ENCODE results near the gene TSEN15.
"Not testable (repeated sequence)": the region's sequence is repeated elsewhere in the genome, so short reads cannot be mapped to it uniquely, and the experiment has no call there.

The TSEN15 gene

DNA sequence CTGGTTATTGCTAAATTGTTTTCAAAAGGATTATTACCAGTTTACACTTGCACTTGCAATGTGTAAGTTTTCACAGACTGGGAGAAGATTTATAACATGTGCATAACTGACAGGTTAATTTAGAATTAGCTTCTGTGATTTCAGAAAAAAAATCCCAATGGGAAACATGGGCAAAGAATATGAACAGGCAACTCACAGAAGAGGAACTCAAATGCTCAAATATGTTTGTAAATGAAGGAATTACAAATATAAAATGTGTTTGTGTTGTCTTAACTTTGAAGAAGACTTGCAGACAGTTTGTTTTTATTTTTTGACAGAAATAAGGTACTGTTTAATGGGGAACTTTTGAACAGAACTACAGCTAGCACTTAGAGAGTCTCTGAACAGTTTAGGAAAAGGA is 8.4 kb downstream of the TSEN15 start:
- DNase-seq, result no peak

DNA sequence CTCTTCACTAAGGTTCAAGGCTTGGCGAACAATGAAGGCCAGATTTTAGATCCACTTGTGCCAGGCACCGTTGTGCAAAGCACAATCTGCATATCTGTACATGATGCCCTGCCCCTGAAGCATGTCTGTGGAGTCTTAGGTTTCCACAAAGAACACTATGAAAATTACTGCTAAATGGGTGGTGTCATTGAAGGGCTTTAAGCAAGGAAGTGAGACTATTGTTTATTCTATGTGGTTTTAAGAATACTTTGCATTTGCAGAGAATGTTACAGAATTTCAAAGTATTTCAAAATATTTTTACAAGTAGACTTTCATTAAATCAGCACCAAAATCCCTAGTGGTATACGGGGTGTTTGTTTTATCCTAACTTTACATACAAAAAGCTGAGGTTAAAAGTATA is 8.8 kb downstream of the TSEN15 start:
- no peak for DNase-seq

DNA sequence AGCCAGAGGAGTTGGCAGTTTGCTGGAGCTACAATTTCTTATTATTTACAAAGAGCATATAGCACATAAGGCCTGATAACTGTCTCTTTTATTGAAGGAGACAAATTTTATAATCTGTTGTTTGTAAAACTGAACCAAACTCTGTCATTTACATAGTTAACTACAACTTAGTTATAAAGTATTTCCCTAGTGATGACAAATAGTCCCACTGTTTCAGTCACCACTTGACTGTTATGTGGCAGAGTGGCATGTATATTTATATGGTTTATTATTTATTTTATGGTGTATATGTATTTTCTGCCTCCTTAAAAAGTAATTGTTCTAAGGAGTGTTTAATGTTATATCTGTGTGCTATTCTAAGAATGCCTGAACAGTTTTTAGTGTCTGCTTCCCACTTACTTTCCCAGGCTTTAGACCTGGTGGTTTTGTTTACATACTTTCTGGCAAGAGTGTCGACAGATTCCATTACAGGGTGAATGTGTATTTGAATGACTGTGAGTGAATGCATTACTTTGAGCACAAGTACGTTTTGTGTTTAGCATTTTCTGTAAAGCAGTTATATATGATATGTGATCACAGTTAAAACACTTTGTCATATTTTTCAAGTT is 10.0 kb downstream of the TSEN15 start:
- no peak for DNase-seq

DNA sequence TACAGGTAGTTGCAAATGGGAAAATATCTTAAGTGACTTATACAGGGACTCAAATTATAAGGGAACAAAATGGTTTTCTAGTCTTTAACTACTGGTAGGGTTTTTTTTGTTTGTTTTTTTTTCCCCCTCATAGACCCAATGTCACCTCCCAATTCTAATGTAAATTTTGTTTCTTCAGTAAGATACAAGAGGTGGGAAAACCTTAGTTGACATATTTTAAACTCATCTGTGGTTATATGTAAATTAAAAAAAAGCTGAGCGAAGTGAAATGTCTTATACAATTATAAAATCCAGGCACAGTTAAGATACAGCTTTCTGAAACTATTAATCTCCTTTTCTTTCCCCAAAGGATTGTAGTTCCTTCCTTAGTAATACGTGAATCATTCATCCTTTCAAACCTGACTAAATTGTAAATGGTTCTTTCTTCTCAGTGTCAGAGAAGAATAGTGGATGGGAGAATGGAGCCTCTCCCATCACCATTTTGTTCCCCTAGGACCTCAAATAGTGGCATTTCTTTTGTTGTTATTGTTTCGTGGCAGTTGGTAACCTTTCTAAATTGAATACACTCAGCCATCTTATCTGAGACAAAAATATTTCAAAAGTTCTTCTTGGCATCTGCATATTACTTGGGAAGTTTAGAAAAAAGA is 11.2 kb downstream of the TSEN15 start:
- DNase-seq, result no peak

DNA sequence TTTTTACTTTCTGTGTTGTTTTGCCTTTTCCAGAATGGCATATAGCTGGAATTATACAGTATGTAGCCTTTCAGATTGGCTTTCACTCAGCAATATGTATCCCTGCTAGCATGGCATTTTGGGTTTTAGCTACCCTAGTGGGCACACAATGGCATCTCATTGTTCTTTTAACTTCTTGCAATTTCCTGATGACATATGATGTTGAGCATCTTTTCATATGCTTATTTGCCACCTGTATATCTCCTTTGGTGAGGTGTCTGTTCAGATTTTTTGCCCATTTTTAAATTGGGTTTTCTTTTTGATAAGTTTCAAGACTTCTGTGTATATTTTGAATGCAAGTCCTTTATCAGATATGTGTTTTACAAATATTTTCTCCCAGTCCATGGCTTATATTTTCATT is 14.0 kb downstream of the TSEN15 start:
- no peak for DNase-seq

DNA sequence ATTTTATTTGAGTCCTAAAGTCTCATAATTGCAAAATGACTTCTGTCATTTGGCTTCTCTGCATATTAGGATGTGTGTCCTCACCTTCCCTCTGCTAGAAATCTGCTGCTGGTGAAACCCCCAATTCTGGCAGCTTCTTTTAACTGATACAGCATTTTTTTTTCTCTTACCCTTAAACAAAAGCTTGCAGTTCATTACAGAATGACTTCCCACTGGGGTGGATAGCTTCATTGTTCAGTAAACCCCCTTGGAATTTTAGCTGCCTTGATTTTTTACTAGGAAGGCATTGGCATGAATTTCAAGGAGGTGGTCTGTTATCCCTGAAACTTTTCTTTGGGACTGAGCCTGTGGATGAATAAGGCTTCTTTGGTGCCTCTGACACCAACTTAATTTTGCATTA is 16.8 kb downstream of the TSEN15 start:
- DNase-seq, result no peak

DNA sequence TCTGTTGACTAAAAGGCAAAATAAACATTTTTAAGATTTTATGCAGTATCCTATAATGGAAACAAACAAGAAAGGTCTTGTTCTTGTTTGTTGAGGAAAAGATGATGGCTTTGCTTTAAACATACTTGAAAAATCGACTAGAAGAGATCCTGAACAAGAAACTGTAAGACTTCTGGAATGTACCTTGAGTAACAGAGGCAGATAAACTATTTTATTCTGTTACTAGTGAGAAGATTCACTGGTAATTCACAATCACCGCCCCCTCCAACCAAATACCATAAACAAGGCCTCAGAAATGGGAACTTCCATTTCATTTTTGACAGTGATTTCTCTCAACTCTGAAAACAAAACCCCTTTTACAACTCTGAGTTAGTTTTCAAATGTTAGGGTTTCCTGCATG is 18.1 kb downstream of the TSEN15 start:
- DNase-seq, result no peak

DNA sequence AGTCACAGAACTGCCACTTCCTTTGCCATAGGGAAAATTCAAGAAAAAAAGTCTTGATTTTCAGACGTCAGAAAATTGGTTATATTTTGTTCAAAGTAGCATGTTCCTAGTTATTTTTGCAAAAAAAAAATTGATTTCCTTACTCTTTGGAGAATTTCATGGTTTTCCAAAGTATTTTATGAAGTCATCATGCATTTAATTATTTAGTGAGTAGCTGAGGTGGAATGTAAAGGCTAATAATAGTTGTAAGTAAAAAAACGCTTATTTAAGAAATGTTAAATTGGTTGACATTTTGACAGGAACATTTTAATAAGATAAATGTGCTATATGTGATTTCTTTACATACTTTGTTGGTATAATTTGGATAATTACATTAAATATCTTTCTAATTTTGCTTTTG is 20.8 kb downstream of the TSEN15 start:
- DNase-seq, result no peak

DNA sequence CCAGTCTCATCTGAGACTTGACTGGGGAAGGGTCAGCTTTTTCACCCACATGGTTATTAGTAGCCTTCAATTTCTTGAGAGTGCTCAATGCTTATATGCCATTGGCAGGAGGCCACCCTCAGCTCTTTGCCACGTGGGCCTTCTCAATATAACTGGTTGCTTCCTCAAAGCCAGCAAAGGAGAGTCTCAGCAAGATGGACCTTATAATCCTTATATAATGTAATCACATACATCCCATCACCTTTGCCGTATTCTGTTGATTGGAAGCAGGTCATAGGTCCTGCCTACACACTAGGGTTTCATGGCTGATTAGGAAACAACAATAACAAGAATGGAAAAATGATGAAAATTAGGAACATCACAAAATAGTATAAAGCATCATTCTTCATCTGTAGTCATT is 22.9 kb downstream of the TSEN15 start:
- no peak for DNase-seq

DNA sequence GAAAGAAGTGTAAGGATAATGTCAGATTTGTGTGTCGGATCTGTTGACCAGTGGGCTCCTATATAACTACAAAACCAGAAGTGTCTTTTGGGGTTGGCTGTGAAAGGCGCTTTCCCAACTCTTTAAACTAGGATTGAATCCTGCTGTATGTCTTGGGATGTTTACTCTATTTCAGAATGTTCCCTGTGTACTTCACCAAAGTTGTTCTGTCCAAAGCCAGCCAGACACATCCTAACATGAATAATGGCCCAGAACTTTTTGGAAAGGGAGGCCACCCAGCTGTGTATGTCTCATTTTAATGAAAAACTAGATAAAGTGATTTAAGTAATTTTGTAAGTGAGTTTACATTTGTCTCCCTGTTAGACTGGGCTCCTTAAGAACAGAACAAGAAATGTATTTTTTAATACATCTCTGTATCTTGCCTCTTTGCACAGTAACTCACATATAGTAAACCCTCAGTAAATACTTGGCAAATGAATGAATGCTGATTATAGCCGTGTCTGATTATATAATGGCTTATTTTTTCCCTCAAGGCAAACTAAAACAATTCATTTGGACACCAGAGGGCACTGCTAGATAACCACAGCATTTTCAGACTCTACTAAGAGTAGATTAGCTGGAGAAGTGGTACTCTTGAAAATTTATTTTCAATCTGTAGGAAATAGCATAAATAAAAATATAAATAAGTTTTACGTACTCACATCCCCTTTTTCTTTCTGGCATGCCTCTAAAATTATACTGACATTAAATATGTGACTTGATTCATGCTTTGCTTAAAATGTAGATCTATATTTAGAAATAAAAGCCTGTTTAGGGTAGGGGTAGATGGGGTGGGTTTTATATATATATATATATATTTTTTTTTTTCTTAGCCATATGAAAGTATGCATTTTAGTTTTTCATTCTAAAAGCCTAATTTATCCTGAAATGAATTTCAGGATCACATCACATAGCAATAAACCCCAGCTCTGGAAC is 23.8 kb downstream of the TSEN15 start:
- DNase-seq, result no peak

DNA sequence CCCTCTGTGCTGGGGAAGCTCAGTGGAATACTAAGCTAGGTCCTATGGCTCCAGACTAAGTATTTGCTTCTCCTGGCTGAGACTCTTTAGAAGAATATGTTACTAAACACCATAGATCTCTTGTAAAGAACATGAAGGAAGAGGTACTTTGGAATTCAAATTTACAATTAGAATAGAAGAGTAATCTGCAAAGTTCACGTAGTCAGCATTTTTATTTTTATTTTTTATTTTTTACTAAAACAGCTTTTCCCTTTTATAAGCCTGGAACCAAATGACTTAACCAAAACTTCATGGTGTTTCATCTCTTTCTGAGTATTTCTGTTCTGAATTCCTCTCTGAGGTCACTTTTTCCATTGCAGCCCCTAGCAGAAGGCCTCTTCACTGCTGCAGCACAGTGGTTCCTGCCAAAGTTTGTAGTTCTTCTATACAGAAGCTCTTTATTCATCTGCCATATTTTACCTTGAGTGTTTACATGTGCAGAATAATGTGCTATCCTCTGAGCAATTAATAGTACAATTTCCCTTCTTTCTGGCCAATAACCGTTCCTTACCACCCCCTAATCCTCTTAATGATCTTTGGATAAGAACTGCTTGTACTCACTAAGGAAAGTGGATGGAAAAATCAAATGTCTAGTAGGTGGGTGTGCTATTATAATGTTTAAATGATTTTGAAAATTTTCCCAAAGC is 27.2 kb downstream of the TSEN15 start:
- DNase-seq, result no peak

DNA sequence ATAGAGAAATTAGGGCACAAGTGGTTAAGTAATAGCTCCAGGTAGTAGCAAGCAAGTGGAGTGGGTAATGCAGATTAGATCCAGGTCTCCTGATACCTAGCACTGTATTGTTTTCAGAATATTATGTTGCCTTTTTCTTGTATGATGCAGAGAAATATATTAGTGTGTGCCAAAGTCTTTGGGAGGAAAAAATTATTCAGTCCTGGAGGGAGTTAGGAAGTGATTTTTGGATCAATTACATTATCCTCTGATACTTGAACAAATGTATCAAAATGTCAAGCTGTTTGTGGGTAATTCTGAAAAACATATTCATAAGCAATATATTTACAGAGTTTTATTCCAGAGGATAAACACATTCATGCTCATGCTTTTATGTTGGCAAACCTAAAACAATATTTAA is 28.8 kb downstream of the TSEN15 start:
- no peak for DNase-seq

DNA sequence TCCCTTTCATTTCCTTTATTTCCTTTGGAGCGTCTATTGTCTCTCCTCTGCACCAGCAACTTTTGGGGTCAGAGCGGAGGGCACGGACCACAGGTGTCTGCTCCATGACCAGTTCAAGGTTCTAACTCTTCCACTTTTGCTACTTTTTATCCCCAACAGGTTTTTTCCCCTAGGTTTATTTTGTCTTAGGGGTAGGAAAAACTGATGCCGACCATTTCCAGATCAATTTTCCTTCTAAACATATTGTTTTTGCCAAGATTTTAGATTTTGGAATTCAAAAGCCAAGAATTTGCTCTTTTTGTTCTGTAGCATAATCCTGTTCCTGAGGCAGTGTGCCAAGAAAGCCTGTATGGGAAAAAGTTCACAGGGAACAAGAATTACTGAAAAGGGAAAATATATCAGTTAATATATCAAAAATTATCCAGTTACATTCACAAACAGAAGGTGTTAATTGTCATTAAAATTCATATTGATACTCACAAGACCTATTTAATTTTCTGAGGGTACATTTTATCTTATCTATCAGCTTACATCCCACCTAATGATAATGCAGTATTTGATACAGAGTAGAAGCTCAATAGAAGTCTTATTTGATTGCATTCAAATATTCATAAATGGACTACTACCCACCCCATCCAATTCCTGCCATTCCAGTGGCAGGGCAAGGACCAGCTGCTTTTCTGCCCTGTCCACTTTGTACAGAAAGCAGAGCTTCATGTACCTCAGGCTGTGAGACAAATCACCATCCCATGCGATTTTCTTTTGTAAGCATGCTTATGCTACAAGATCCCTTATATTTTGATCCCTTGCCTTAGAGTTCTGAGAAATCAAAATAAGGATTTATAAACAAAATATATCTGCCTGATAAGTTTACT is 31.2 kb downstream of the TSEN15 start:
- no peak for DNase-seq

DNA sequence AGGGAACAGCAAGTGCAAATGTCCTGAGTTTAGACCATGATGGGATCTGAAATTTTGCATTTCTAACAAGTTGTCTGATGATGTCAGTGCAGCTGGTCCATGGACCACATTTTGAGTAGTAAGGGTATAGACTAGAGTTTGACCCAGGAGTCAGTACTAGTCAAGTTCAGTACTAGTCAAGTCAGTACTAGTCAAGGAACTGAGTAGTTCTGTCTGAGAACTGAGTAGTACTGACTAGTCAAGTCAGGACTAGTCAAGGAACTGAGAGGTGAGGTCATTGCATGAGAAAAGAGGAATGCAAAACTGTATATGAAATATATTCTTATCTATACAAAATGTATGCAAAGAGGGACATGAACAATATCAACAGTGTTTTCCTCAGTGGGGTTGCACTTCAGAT is 34.1 kb downstream of the TSEN15 start:
- no peak for DNase-seq

DNA sequence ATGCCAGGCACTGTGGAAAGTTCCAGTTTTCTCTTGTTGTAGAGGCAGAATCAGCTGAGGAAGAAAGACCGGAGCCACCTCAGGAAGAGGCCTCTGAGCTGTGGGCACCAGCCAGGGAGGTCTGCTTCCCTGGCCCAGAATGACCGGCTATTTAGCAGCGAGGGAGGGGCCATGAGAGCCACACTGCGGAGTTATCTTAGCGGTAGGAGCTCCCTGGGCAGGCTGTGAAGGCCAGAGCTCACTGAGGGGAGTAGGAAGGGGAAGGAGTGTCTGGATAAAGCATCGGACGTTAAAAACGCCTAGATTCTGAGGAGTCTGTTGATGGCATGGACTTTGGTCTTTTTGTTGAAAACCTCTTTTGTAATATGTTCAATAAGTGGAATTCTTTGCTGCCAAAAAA is 36.5 kb downstream of the TSEN15 start:
- no peak for DNase-seq

DNA sequence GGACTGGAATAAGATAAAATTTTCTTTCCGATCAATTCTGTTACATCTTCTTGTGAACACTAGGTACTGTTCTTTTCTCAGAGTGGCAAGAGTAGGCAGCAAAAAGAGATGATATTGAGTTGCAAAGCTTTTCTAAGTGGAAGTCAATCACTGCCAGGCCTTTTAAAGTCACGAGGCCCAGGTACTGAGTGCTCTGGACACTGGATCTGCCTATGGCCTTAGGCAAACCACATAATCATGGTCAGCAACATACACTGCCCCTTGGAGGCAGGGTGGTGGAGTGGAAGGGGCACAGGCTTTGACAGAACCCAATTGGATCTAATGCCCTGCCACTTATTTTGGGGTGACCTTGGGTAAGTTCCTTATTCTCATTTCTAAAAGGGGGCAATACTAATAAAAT is 41.5 kb downstream of the TSEN15 start:
- no peak for DNase-seq

DNA sequence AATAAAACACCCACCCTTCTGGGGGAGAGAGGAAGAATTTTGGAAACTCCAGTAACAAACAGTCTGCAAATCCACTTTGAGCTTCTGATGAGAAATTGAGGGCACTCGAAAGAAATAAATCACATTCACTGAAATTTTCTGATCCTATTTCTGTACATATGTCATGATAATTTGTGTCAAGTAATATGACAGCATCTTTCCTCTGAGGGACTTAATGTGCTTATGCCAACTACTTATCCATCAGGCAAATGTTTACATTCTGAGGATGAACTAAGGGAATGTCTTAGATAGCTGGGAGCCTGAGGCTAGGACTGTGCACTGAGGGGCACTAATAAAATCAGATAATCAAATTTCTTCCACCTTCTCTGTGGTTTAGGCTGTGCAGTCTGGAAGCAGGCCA is 44.5 kb downstream of the TSEN15 start:
- DNase-seq, result no peak

DNA sequence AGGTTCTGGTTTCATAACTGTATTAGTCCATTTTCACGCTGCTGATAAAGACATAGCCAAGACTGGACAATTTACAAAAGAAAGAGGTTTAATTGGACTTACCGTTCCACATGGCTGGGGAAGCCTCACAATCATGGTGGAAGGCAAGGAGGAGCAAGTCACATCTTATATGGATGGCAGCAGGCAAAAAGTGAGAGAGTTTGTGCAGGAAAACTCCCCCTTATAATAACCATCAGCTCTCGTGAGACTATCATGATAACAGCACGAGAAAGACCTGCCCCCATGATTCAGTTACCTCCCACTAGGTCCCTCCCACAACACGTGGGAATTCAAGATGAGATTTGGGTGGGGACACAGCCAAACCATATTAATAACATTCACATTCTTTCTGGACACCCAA is 45.0 kb downstream of the TSEN15 start:
- not testable (repeated sequence) for DNase-seq

DNA sequence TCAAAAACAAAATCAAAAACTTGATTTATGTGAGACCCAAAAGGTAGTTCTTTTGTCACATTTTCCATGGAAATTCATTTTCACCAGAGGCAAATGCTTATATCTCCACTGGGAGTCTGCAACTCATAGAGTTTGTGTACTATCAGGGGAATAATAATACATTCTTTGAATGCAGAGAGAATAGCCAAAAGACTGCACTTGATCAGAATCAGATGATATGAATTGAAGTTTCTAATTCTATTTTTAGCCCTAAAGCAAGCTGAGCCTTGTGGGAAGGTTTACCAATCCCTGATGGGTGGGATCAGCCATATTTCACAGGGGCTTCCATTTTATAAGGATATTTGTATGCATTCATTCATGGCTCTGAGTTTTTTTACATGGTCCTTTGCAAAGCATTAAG is 49.6 kb downstream of the TSEN15 start:
- DNase-seq, result no peak

DNA sequence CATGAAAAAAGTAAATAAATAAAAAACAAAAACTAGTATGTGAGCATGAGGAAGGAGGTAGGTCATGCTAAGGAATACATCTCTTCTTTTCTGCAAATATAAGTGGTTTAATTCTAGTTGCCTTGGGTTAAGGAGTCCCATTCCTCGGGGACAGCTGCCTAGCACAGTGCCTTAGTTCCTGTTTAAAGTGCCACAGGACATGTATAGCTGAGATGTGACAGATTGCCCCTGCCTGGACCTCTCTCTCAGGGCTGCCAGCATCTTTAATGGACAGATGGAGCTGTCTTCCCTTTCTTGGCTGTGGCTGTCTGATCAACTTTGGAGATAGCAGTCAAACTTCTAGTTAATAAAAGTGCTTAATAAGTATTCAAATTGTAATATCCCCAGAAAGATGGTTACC is 50.0 kb downstream of the TSEN15 start:
- no peak for DNase-seq

DNA sequence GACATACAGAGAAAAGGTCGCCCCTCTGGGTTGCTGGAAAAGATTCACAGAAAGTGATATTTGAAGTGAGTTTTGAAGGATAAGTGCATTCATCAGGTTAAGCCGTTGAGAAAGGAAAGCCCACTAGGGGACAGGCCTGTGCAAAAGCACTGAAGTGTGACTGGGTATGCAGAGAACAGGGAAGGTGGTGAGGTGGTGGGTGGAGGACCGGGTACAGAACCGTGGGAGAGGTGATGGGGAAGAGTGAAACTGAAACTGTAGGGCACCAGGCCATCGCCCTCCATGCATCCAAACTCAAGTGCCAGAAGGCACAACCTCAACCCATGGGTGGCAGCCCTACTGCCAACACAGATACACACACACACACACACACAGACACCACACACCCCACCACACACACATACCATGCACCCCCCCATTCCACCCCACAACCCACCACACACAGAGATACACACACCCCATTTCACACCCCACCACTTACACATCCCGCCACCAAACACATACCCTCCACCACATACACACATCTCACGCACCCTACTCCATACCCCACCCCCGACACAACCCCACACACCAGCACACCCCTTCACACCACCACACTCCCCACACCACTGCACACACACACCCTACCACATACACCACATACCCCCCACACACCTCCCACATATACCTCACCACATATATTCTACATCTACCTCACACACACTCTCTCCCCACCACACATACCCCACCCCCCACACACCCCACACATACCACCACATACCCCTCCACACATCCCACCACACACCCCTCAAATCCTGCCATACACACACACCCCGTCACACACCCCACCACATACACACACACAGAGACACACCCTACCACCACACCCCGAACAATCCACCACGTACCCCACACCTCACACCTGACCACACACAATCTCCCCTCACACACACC is 59.0 kb downstream of the TSEN15 start:
- DNase-seq, result no peak
